GM12874 (cell line): ENCODE results near the gene DOK1.

Source experiments
- TF ChIP-seq, protein P1 (sequence below): IDR thresholded peaks from 2 replicates; pipeline ENCODE4 v1.5.1; 2011; ENCODE audit warnings: low read depth, mild to moderate bottlenecking, control low read depth, low read length, moderate library complexity; ENCODE audit not compliant: insufficient read depth

Gene DOK1

DNA sequence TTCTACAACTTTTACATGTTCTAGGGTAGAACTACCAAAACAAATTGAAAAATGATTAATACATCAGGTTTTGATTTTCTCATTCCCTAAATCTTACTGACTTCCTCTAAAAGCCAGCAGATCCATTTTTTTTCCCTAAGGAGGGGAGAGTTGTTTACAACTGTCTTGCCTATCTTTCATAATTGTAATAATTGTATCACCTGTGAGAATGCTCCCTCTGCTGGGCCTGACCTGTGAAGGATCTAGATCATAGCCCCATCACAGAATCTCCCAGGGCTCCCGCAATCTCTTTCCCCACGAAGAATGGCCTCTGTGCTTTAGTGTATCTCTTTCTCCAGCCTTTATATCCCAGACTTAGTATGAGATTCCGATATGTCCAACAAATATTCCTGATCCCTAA is 9.9 kb upstream of the DOK1 start:
- TF ChIP-seq, protein P1, sequence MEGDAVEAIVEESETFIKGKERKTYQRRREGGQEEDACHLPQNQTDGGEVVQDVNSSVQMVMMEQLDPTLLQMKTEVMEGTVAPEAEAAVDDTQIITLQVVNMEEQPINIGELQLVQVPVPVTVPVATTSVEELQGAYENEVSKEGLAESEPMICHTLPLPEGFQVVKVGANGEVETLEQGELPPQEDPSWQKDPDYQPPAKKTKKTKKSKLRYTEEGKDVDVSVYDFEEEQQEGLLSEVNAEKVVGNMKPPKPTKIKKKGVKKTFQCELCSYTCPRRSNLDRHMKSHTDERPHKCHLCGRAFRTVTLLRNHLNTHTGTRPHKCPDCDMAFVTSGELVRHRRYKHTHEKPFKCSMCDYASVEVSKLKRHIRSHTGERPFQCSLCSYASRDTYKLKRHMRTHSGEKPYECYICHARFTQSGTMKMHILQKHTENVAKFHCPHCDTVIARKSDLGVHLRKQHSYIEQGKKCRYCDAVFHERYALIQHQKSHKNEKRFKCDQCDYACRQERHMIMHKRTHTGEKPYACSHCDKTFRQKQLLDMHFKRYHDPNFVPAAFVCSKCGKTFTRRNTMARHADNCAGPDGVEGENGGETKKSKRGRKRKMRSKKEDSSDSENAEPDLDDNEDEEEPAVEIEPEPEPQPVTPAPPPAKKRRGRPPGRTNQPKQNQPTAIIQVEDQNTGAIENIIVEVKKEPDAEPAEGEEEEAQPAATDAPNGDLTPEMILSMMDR: peak; percentile 28; the same call in 1 of the 2 replicates

DNA sequence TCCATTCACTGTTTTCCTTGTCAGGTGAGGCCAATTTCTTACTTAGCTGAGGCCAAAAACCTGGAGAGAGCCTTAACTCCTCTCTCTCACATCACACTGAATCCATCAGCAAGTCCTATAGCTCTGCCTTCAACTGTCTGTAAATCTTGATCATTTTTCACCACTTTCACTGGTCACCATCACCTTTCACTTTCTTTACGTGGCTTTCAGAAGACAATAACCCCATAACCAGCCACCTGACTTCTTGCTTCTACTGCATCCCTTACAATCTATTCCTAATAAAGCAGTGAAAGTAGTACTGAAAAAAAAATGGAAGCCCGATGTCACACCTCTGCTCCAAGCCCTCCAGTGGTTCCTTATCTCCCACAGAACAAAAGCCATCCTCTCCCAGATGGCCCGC is 8.5 kb upstream of the DOK1 start:
- TF ChIP-seq, protein P1: no peak

- TF ChIP-seq, protein P1: no peak
These were observed 6.1 kb upstream of the DOK1 start for GRCh38 chr2:74548285-74548899.

GRCh38 chr2:74548900-74549826 is 5.4 kb upstream of the DOK1 start:
- TF ChIP-seq, protein P1: no peak

- TF ChIP-seq, protein P1: no peak
These were observed 4.3 kb upstream of the DOK1 start for GRCh38 chr2:74550231-74550630.

DNA sequence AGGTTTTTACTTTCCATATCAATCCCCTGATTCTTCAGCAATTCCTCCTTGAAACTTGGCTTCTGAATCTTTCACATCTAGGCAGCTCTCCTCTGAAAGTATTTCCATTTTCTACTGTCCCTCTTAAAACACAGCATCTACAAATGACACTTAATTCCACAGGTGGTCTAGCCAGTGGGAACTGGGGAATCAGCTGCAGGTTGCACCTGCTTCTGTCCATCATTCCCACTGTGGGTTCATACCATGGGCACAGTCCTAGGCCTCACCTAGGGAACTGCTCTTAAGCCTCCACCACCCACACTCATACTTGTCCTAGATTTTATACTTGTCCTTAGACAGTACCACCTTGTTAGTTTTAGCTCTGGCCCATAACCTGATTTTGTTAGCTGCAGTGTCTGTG is 3.0 kb upstream of the DOK1 start:
- TF ChIP-seq, protein P1: no peak
